ENCODE measurements around the gene FAM53A.

FAM53A gene

GRCh38 chr4:1717129-1718094 lies 33.3 kb upstream of the FAM53A start:
- no peak overlapping the region for H3K23ac ChIP-seq (ENCODE audit: low read length)
- H2BK5ac ChIP-seq (ENCODE audit: low read length) = no peak overlapping the region
- H3K27me3 ChIP-seq (ENCODE audit: insufficient read depth, low read length, poor library complexity) = no peaks in the 10 kb centered on the region
- peaks cover 2% of the 10 kb centered on the region for H3K36me3 ChIP-seq (ENCODE audit: control insufficient read depth, insufficient read depth, low read length)
- H3K27ac ChIP-seq (ENCODE audit: low read depth, low read length) = no peak overlapping the region
- no peak overlapping the region for H3K56ac ChIP-seq (ENCODE audit: low read length)
- H3K79me1 ChIP-seq (ENCODE audit: low read length) = peaks cover 8% of the 10 kb centered on the region
- H4K5ac ChIP-seq (ENCODE audit: low read length) = no peak overlapping the region
- H2AK5ac ChIP-seq (ENCODE audit: low read length) = no peak overlapping the region
- no peak overlapping the region for H4K8ac ChIP-seq (ENCODE audit: low read depth, low read length)
- no peak overlapping the region for H2BK120ac ChIP-seq (ENCODE audit: low read depth, low read length)
- H3K4me3 ChIP-seq (ENCODE audit: low read length) = no peak overlapping the region
- H3K9ac ChIP-seq (ENCODE audit: low read length) = no peak overlapping the region
- H3K4me1 ChIP-seq (ENCODE audit: control insufficient read depth, low read depth, low read length) = peaks cover 1% of the 10 kb centered on the region
- no peak for DNase-seq
- no peak overlapping the region for H3K18ac ChIP-seq (ENCODE audit: low read length)
- H3K4me2 ChIP-seq (ENCODE audit: low read length) = no peak overlapping the region
- H3K79me2 ChIP-seq (ENCODE audit: control insufficient read depth, insufficient read depth, low read length) = peaks cover 16% of the 10 kb centered on the region
- no peak overlapping the region for H3K4ac ChIP-seq (ENCODE audit: low read depth, low read length)
- no CpG with 5 or more reads among the region's 32 CpGs for WGBS (ENCODE audit: extremely low coverage, insufficient coverage, low lambda C conversion rate)
- H2BK15ac ChIP-seq (replicated peaks; ENCODE audit: low read depth) = no peak overlapping the region

DNA sequence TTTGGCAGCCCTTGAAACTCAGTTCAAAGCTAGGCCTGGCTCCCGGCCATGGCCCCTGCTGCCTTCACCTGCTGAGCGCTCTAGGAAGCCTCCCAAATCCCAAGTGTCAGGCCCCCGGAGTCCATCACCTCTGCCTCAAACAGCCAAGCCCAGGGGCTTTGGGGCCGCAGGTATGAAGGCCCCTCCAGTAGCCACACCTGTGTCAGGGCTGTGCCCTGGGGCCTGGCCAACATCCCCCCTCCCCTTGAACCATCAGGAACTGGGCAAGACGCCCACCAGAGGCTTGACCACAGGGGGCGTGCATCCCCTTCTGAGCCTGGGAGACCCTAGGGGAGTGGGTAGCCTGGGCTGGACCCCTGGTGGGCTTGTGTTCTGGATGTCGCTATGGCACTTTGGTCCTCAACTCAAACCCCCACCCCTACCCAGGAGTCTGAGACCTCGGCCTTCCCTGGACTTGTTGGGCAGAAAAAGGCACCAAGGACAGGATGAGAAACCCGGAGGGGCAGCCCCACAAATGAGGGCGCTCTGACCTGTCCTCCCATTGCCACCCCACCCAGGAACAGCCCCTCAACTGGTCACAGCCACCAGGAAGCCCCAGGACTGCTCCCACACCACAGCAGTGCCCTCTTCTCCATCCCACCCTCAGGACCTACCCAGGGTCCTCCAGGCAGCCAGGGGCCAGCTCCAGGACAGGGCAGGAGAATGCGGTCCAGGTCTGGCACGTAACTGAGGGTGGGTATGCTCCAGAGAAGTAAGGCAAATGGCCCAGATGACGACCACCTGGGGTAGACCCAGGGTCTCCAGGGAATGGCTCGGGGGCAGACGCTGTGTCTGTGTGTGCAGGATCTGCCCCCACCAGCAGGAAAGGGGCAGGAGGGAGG lies 32.2 kb upstream of the FAM53A start:
- Histone ChIP-seq H3K23ac (ENCODE audit: low read length) (no peak overlapping the region), H3K4ac (ENCODE audit: low read depth, low read length) (no peak overlapping the region), H3K4me1 (ENCODE audit: control insufficient read depth, low read depth, low read length) (no peaks in the 10 kb centered on the region), H3K36me3 (ENCODE audit: control insufficient read depth, insufficient read depth, low read length) (peaks cover 2% of the 10 kb centered on the region), H4K8ac (ENCODE audit: low read depth, low read length) (no peak overlapping the region), H4K5ac (ENCODE audit: low read length) (no peak overlapping the region), H3K79me2 (ENCODE audit: control insufficient read depth, insufficient read depth, low read length) (peaks cover 11% of the 10 kb centered on the region), H3K27me3 (ENCODE audit: insufficient read depth, low read length, poor library complexity) (no peaks in the 10 kb centered on the region), H3K79me1 (ENCODE audit: low read length) (peaks cover 7% of the 10 kb centered on the region), H3K4me2 (ENCODE audit: low read length) (no peak overlapping the region), H2BK120ac (ENCODE audit: low read depth, low read length) (no peak overlapping the region), H2BK5ac (ENCODE audit: low read length) (no peak overlapping the region), H2BK15ac (replicated peaks; ENCODE audit: low read depth) (no peak overlapping the region), H3K9ac (ENCODE audit: low read length) (no peak overlapping the region), H3K56ac (ENCODE audit: low read length) (no peak overlapping the region), H3K4me3 (ENCODE audit: low read length) (no peak overlapping the region), H3K18ac (ENCODE audit: low read length) (no peak overlapping the region), H3K27ac (ENCODE audit: low read depth, low read length) (no peak overlapping the region), H2AK5ac (ENCODE audit: low read length) (no peak overlapping the region)
- WGBS (ENCODE audit: extremely low coverage, insufficient coverage, low lambda C conversion rate) = no CpG with 5 or more reads among the region's 15 CpGs
- no peak for DNase-seq

- Histone ChIP-seq H3K79me2 (ENCODE audit: control insufficient read depth, insufficient read depth, low read length) (peaks cover 16% of the 10 kb centered on the region), H2BK120ac (ENCODE audit: low read depth, low read length) (no peak overlapping the region), H4K5ac (ENCODE audit: low read length) (no peak overlapping the region), H4K8ac (ENCODE audit: low read depth, low read length) (no peak overlapping the region), H3K36me3 (ENCODE audit: control insufficient read depth, insufficient read depth, low read length) (peaks cover 2% of the 10 kb centered on the region), H3K79me1 (ENCODE audit: low read length) (peaks cover 13% of the 10 kb centered on the region), H3K4me1 (ENCODE audit: control insufficient read depth, low read depth, low read length) (no peaks in the 10 kb centered on the region), H3K56ac (ENCODE audit: low read length) (peak overlapping the region; percentile 2), H3K9ac (ENCODE audit: low read length) (no peak overlapping the region), H2AK5ac (ENCODE audit: low read length) (no peak overlapping the region), H3K4me2 (ENCODE audit: low read length) (no peak overlapping the region), H3K18ac (ENCODE audit: low read length) (no peak overlapping the region), H3K27me3 (ENCODE audit: insufficient read depth, low read length, poor library complexity) (no peaks in the 10 kb centered on the region), H3K23ac (ENCODE audit: low read length) (no peak overlapping the region), H2BK15ac (replicated peaks; ENCODE audit: low read depth) (no peak overlapping the region), H3K4ac (ENCODE audit: low read depth, low read length) (no peak overlapping the region), H3K4me3 (ENCODE audit: low read length) (no peak overlapping the region), H2BK5ac (ENCODE audit: low read length) (no peak overlapping the region), H3K27ac (ENCODE audit: low read depth, low read length) (no peak overlapping the region)
- DNase-seq = no peak
- WGBS (ENCODE audit: extremely low coverage, insufficient coverage, low lambda C conversion rate) = no CpG with 5 or more reads among the region's 16 CpGs
Observed at GRCh38 chr4:1715002-1715758, 31.1 kb upstream of the FAM53A start.

GRCh38 chr4:1714303-1715001 lies 30.3 kb upstream of the FAM53A start:
- no peak overlapping the region for H4K8ac ChIP-seq (ENCODE audit: low read depth, low read length)
- H3K56ac ChIP-seq (ENCODE audit: low read length) = peak overlapping the region; percentile 15
- no peak overlapping the region for H3K18ac ChIP-seq (ENCODE audit: low read length)
- no peaks in the 10 kb centered on the region for H3K27me3 ChIP-seq (ENCODE audit: insufficient read depth, low read length, poor library complexity)
- no CpG with 5 or more reads among the region's 9 CpGs for WGBS (ENCODE audit: extremely low coverage, insufficient coverage, low lambda C conversion rate)
- H3K23ac ChIP-seq (ENCODE audit: low read length) = no peak overlapping the region
- peaks cover 17% of the 10 kb centered on the region for H3K79me2 ChIP-seq (ENCODE audit: control insufficient read depth, insufficient read depth, low read length)
- no peak overlapping the region for H2BK15ac ChIP-seq (replicated peaks; ENCODE audit: low read depth)
- H3K4ac ChIP-seq (ENCODE audit: low read depth, low read length) = no peak overlapping the region
- no peak overlapping the region for H2BK120ac ChIP-seq (ENCODE audit: low read depth, low read length)
- H3K36me3 ChIP-seq (ENCODE audit: control insufficient read depth, insufficient read depth, low read length) = peaks cover 2% of the 10 kb centered on the region
- DNase-seq = peak; percentile 71
- H3K9ac ChIP-seq (ENCODE audit: low read length) = no peak overlapping the region
- H4K5ac ChIP-seq (ENCODE audit: low read length) = no peak overlapping the region
- no peak overlapping the region for H3K27ac ChIP-seq (ENCODE audit: low read depth, low read length)
- H3K4me2 ChIP-seq (ENCODE audit: low read length) = no peak overlapping the region
- no peak overlapping the region for H2BK5ac ChIP-seq (ENCODE audit: low read length)
- H3K4me1 ChIP-seq (ENCODE audit: control insufficient read depth, low read depth, low read length) = no peaks in the 10 kb centered on the region
- H3K4me3 ChIP-seq (ENCODE audit: low read length) = no peak overlapping the region
- no peak overlapping the region for H2AK5ac ChIP-seq (ENCODE audit: low read length)
- peaks cover 15% of the 10 kb centered on the region for H3K79me1 ChIP-seq (ENCODE audit: low read length)

Measured in mesendoderm (in vitro differentiated cells).